ENCODE measurements around the gene PDZRN4.
"Not testable (repeated sequence)": the region's sequence is repeated elsewhere in the genome, so short reads cannot be mapped to it uniquely, and the experiment has no call there.

Gene PDZRN4

DNA sequence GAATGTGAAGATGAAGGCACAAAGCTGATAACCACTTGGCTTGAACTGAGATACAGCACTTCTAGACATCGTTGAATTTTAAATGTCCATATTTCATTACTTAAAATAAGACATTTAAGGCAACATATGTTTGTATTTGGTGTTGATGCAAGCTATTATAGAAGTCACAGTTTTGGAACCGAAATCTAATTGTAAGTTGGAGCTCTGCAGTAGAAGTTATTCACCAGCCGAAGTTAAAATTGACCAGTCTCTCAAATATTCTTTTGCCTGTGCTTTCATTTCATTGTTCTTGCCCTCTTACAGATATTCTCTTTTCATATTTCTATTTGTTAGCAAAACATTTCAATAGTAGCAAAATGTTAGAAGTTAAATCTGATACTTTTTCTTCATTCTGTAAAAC is 332.7 kb downstream of the PDZRN4 start:
- DNase-seq: no peak

DNA sequence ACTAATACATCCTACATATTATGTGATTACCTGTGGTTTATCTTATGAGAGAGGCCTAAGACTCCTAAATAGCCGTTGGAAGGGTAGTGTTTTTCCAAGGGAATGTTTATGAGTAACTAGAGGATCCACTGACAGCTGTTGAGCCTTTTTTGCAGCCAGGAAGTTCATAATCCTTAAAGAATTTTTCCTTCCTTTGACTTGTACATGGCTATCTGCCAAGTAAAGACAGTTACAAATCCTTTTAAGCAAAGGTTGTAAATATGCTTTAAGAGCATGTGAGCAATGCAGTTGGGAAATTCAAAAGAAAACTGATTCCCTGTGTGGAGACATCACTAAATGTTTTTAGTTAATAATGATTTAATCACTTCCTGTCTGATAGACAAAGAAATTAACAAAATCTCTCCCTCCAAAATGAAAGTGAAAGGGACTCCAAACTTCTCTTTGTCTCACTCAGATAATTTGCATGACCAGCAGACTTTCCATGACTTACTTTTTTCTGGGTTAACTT is 333.8 kb downstream of the PDZRN4 start:
- DNase-seq: peak; percentile 25

DNA sequence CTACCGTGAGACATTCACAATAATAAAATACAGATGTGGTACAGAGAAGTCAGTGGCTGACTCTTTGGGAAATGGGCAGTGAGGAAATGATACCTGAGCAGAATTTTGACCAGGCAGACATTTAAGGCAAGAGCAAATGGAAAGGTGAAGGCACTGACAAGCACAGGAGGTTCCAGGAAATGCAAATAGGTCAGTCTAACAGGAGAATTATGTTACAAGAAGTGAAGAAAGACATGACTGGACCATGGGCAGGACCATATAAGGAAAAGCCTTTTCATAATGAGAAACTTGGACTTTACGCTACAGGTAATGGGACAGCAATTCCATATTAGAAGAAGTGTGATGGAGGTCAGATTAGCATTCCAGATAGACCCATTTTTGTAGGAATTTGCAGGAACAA is 338.9 kb downstream of the PDZRN4 start:
- no peak for DNase-seq

DNA sequence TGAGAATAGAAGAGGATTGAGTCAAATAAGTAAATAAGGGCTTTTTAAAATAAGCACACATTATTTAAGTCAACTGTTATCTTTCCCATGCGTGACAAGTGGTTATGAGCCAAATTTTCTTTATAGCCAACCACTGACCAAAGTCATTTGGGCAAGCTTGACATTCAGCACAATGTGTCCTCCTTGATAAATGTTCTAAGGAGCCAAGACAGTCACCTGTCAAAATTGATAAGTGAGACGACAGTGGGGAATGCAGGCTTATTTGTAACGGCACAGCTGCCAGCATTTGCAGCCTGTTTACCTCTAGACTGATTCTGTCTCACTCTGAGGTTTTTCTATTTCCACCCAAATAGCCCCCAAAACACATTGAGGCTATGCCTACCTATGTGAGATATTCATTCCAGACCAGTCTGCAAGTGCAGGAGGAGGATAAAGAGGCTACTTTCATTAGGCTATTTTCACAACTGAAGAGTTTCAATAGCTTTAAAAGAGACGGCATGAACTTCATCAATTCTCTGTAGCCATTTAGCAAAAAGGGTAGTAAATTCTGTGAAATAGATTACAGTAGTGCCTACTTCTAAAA is 339.5 kb downstream of the PDZRN4 start:
- DNase-seq: no peak

DNA sequence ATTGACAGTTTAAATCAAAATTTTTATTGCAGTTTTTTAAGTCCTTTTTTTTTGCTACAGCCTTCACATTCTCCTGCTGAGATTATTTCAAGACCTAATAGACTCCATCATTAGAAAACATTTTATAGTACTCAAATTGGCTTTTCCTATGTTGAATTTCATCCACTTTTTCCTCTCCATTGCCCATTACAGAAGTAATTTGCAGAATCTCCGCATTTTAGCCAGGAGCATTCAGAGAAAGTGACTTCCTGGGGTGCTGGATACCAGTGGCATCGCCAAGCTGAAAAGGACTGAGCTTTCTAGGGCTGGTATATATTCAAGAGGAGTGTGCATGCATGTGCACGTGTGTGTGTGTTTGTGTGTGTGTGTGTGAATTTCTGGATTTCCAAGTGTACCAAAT is 340.8 kb downstream of the PDZRN4 start:
- no peak for DNase-seq

DNA sequence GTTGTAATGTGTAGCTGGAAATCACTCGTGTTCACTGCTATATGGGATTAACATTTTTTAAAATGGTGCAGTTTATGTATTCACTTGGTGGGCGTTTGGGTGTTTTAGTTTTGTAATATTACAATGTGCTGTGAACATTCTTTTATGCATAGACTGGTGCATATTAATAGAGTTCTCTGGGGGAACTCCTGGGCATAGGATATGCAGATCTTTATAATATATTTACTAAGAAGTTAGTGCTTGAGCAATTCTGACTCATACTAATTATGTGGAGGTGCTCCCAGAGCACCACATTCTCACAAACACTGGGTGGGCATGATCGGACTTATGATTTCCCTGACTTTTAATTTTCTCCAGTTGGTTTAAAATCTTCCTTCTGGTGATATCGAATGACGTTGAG is 342.3 kb downstream of the PDZRN4 start:
- no peak for DNase-seq

DNA sequence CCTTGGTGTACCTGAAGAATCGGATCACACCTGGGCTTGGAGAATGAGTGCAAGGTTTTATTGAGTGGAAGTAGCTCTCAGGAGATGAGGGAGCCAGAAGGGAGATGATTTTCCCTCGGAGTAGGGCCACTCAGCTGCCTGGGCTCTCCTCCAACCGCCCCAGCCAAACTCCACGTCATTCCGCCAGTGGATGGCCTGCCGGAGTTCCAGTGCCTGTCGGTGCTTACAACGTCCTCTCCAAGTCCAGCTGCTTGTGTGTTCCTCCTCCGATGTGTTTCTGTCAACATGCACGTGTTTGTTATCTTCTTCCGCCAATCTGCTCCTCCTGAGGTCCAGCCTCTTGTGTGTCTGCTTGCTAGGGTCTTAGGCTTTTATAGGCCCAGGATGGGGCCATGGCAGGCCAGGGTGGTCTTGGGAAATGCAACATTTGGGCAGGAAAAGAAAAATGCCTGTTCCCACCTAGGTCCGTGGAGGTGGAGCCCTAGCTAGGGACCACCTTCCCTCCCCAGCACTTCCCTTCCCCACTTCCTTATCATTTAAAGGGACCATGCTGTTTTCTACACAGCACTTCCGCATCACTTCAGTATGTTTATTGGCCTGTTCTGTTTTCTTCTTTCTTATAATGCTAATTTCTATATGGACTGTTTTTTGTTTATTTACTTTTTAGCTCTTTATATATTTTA is 343.2 kb downstream of the PDZRN4 start:
- DNase-seq: no peak

DNA sequence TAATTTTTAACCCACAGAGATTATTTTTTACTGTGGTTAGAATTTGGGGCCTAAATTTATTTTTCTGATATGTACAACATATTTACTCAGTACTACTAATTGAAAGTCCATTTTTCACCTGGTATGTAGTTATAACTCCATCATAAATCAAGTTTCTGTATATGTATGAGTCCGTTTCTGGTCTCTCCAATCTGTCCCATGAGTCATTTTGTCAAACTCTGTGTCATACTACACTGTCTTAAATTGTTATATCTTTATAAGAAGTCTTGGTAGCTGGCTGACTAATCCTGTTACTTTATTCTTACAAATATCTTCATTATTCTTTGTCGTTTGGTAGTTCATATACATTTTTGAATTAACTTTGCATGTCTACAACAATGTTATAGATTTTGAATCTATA is 344.0 kb downstream of the PDZRN4 start:
- DNase-seq: no peak

DNA sequence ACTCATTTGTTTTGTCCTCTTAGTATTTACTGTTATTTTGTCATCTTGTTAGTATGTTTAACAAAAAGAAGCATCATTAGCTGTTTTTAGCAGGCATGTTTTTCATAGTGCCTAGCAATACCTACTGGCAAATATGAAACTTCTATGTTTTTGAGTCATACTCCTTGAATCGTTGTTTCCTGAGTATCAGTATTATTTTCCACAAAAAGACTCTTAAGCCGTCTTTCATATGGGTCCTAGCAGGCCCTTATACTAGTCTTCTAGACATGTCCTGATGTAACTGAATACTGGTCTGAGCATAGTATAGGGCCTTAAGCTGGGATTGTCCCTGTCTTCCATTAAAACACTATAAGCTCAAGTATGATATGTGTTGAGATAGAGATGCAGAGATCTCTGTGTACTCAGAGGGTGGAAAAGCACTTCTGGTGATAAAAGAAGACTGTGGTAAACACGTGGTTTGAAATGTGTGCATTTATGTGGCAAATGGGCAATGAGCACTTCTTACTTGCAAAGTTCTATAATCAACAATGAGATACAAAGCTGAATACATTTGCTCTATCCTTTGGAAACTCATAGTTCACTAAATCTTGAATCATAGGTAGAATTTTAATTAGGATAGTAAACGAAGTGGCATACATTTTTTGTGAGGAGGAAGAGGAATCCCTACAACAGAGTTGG is 348.8 kb downstream of the PDZRN4 start:
- no peak for DNase-seq

DNA sequence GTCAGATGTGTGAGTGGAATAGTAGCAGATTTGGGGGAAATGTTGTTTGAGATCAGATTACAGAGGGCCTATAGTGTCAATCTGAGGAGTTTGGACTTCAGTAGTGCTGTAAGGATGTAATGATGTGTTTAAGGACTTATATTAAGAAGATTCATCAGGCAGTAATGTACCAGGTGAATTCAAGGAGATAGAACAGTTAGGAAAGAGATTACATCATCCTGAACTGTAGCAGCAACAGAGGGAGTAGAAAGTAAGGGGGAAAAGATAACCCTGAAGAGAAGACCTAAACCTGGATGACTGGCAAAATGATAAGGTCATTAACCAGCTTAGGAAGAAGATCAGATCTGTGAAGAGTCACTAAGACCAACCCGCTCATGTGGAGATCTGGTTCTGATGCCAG is 349.4 kb downstream of the PDZRN4 start:
- no peak for DNase-seq

DNA sequence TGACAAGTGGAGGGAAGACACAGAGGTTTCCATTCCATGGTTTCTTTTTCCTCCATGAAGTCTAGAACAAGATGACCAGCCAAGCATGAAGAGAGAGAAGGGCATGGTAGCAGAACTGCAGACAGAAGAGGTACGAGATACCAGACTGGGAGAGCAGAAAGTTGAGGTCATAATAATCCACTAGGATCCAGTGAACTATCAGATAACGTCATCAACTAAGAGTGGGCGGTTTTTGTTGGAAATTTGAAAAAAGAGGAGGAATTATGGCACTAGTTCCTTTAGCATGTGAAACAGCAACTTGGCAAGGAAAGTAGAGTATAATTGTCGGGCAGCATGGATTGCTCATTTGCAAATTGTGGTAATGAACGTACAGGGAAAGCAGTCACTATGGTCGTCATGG is 357.6 kb downstream of the PDZRN4 start:
- no peak for DNase-seq

DNA sequence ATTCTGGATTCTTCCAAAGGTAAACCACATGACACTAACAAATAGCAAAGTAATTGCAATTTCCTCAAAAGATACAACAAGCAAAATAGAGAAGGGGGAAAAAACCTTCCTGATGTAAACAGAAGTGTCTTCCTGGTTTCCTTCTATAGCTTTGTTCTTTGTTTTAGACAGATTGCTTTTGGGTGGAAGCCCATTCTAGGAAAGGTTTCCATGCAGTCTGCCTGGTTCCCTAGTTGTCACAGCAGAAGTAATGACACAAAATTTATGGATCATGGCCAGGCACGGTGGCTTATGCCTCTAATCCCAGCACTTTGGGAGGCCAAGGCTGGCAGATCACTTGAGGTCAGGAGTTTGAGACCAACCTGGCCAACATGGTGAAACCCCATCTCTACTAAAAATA is 359.0 kb downstream of the PDZRN4 start:
- DNase-seq: not testable (repeated sequence)

DNA sequence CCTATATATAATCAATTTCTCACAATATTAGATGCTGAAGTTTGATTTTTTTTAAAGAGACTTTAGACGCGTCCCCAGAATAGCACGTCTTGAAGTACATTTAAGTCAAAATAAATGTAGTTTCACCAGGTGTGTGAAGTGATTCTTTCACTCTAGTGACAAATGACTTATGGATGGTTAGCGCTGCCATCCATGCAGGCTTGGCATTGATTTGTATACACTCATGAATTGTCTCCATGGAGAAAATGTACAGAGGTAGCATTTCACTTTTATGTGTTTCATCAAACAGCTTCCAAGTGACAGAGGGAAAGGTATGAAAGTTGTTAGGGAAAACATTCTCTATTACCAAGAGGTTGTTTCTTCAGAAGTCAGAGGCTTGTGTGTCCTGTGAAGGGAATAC is 360.8 kb downstream of the PDZRN4 start:
- DNase-seq: no peak

DNA sequence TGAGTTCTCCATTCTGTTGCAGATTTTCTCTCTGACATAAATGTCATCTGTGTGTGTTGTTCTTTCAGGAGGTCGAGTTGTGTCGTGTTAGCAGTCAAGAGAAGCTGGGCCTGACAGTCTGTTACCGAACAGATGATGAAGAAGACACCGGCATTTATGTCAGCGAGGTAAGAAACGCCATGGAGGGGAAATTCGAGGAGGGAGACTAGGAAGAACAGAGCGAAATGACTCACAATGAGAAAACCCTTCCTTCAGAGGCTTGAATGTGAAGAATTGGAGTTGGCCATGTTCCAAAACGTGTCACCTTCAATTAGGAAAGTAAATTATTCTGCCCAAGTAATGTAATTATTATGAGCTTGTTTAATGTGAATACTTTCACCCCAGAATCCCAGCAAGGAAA is 364.5 kb downstream of the PDZRN4 start:
- DNase-seq: no peak

DNA sequence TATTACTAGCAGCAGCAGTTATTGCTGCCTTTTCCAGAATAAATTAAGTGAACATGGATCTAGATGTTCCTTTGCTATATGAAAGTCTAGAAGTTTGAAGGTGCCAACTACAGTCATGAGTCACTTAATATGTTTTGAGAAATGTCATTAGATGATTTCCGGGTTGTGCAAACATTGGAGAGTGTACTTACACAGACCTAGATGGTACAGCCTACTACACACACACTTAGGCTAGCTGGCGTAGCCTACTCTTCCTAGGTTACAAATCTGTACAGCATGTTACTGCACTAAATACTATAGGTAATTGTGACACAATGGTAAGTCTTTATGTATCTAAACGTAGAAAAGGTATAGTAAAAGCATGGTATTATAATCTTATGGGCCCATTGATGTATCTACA is 368.1 kb downstream of the PDZRN4 start:
- no peak for DNase-seq

DNA sequence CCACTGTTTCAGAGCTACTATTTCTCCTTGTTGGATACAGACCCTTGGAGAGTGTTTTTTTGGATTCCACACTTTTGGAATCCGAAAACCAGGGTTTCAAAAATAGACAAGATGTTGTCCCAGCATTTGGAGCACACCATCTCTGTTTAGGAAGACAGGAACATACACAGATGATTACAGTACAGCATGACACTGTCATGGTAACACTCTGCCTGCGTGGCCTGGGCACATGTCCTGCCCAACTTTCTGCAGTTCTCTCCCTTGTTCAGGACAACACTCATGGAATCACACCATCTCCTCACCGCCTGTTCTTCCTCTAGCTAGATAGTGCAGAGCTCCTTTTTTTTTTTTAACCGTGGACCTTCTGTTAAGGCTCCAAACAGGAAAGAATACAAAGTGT is 369.2 kb downstream of the PDZRN4 start:
- no peak for DNase-seq

DNA sequence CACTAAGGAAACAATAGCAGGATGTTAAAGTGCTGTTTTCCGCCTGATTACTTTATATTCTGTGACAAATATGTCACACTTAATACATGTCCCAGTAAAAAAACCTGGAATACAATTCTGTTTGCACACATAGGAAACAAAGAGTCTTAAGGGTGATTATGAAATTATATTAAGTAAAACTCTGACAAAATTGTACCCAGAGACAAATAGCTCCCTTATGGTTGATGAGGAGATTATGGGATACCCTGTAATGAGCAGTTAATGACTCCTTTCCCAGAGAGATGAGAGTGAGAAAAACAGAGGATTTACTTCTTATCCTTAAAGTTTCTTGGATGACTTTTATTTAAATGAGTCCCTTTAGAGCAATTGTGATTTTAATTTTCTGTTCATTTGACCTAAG is 370.6 kb downstream of the PDZRN4 start:
- DNase-seq: no peak

DNA sequence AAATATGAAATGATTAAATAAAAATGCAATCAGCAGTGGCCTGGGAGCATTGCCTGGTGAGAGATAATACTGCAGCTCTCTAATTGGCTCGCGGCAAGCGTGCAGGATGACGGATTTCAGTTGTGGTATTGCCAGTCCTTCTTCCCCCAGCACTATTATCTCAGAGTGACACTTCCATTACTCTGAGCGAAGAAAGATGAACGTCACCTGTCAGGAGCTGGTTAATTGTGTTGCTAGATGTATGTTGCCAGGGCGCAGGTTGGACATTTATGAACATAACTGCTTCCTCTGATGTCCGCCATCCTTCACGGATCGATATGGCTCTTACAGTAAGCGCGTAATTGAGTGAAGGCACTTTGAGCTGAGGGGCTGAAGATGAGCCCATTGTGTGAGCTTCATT is 374.9 kb downstream of the PDZRN4 start:
- DNase-seq: no peak

DNA sequence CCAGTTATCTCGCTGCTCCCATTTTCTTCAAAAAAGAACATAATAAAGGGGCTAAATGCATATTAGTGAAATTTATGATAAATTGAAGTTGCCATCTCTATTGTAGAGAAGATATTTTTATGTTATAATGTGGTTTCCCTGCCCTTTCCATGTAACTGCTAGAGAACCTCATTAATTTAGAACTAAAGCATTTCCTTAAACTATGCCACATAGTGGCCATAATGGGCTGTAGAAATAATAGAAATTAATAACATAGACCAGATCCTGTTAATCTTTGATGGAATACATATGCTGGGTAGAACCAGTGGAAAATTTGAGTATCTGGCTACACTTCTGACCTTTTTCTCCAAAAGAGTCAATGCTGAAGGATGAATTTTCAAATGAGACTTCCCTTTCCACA is 376.7 kb downstream of the PDZRN4 start:
- DNase-seq: no peak

DNA sequence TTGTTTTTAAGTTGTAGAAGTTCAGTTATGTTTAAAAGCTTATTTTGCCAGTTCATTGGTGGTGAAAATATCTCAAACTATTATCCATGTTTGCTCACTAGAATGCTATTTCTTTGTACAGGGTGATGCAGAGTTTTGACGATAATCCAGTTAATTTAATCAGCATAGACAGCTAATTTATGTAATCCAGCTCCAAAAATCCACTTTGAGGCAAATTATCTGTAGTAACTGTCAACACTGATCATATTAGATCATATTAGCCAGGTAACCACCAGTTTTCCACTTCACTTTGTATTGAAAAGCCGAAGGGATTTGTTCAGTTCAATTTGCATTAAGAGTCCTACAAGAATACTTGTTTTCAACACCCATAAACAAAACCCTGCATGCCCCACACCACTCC is 378.6 kb downstream of the PDZRN4 start:
- no peak for DNase-seq

DNA sequence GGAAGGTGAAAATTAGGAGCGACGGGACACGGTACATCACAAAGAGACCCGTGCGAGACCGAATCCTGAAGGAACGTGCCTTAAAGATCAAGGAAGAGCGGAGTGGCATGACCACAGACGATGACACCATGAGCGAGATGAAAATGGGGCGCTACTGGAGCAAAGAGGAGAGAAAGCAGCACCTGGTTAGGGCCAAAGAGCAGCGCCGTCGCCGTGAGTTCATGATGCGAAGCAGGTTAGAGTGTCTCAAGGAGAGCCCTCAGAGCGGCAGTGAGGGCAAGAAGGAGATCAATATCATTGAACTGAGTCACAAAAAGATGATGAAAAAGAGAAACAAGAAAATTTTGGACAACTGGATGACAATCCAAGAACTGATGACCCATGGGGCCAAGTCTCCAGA is 385.3 kb downstream of the PDZRN4 start:
- DNase-seq: no peak

DNA sequence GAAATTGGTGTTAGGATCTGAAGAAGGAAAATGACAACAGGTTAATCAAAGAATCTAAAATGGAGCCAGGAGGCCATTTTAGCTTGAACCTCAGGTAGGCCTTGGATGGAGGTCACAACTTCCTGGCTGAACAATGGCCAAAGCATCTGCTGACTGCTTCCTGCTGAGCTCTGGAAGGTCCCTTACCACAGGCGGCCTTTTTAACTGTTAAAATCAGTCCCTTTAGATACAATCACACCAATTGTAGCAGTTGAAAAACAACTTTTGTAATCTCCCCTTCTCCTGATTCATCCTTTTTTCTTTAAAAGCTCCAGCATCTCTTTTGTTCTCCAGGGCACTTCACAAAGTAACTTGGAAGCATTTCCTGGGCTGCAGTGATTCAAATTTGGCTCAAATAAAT is 388.8 kb downstream of the PDZRN4 start:
- no peak for DNase-seq

DNA sequence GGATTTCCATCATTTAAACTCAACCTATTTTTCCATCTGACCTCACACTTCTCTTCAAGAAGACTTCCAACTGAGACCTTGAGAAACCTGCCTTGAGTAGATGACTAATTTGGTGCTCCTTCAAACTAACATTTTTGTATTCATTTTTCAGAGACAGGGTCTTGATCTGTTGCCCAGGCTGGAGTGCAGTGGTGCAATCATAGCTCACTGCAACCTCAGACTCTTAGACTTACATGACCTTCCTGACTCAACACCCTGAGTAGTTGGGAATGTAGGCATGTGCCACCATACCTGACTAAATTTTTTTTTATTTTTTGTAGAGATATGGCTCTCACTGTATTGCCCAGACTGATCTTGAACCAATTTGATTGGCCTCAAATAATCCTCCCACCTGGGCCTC is 389.9 kb downstream of the PDZRN4 start:
- no peak for DNase-seq

DNA sequence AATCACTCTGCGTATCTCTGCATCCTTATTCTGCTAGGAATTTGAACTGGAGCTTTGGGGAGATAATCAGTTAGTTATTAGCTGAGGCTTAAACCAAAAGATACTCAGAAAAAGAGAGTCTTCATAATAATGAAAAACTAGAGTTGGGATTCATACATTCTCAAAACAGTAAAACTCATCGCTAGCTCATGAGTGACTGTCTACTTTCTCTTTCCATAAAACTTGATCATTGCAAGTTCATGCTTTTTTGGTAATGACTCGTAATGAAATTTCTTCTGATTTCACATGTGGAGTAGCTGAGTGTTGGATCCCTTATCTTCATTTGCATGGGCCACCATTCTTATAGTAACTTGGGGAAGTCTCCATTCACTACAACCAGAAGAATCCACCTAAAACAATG is 397.7 kb downstream of the PDZRN4 start:
- DNase-seq: no peak

DNA sequence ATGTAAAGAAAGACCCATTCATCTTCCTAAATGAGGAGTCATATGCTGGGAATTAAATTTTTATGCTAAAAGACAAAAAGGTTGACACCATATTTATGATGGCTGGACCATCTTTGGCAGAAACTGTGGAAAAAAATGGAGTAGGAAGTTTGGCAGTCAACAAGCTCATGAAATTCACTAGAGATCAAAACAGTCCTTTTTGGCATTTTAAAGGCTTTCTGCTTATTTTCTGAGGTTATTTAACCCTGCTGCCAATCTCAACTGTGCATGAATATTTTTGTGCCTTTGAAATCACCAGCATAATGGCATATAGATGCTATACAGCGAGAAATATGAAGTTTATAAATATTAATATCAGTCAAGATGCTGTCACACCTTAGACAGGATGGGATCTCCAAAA is 399.5 kb downstream of the PDZRN4 start:
- no peak for DNase-seq

Data from CD4-positive, alpha-beta T cell treated with Interleukin-21 for 1 hour (primary cell).